Esophagus muscularis mucosa (tissue), 4 donors: Measurements from ENCODE around the gene BBS9. TPM values are rescaled to one million over a fixed set of nuclear protein-coding genes. Genes with fewer than 3 reads are reported as not detected.

Experiments
- DNase-seq: peaks from one replicate; pipeline ENCODE4 v3.0.0-alpha.2; 2017; ENCODE audit errors: extremely low spot score
- H3K27ac ChIP-seq, 4 donors: fragments of 200-600 bp; sonication (generic); replicated peaks in 1 of 4; 1 replicate in 3 of 4; 2 replicates in 1 of 4; pipeline ENCODE4 v1.5.1; 2016 to 2019; ENCODE audit warnings: mild to moderate bottlenecking in 1 of 4
- H3K27me3 ChIP-seq, 4 donors: fragments of 200-600 bp; sonication (generic); one replicate each; pipeline versions ENCODE4 v1.5.1 to v1.6.0; 2016 to 2019
- H3K36me3 ChIP-seq, 4 donors: fragments of 200-600 bp; sonication (generic); one replicate each; pipeline ENCODE4 v1.5.1; 2016 to 2019
- H3K4me1 ChIP-seq, 4 donors: fragments of 200-600 bp; sonication (generic); one replicate each; pipeline ENCODE4 v1.5.1; 2016 to 2019
- H3K4me3 ChIP-seq, 4 donors: fragments of 200-600 bp; sonication (generic); 1 replicate in 2 of 4; 2 replicates in 2 of 4; pipeline ENCODE4 v1.5.1; 2016 to 2019; ENCODE audit warnings: mild to moderate bottlenecking in 4 of 4, moderate library complexity in 1 of 4
- H3K9me3 ChIP-seq, 4 donors: fragments of 200-600 bp; sonication (generic); 1 replicate in 3 of 4; 2 replicates in 1 of 4; pipeline ENCODE4 v1.5.1; 2016 to 2019
- CTCF ChIP-seq, 3 experiments: fragments of 200-600 bp in 2 of 3; fragments of 450-650 bp in 1 of 3; sonication (generic) in 2 of 3; IDR thresholded peaks; one replicate each; pipeline ENCODE4 v1.5.1; 2017 to 2019; ENCODE audit warnings: antibody characterized with exemption in 3 of 3, mild to moderate bottlenecking in 2 of 3, moderate library complexity in 1 of 3
- EP300 ChIP-seq: sonication (generic); formaldehyde crosslinking; IDR thresholded peaks from one replicate; pipeline ENCODE4 v1.6.1; 2017; ENCODE audit warnings: antibody characterized with exemption
- POLR2A ChIP-seq: fragments of 450-650 bp; IDR thresholded peaks from one replicate; pipeline ENCODE4 v1.6.1; 2017; ENCODE audit warnings: antibody characterized with exemption, moderate library complexity, mild to moderate bottlenecking, low read depth
- POLR2AphosphoS5 ChIP-seq, 2 donors: sonication (generic); formaldehyde crosslinking; IDR thresholded peaks; one replicate each; pipeline ENCODE4 v1.6.1; 2017; ENCODE audit warnings: antibody characterized with exemption in 2 of 2
- WGBS: methylation state at CpG from one replicate; pipeline ENCODE4 v1.1.5; 2018; 5-methylcytosine and 5-hydroxymethylcytosine counted together
- intact Hi-C: fragments of 100-400 bp; cut with DNase I; formaldehyde crosslinking; loops from one replicate; pipeline ENCODE4 v1.15.1; 2023
- total RNA-seq, 4 donors: library from RNA; depleted of rRNA; stranded (reverse); fragments of >200 nt; gene quantifications; one replicate each; pipeline versions ENCODE4 v1.1.0 to v1.2.1, GENCODE V29; 2016

The BBS9 gene
- total RNA-seq, 4 donors from 2014 or later: 14.7 to 20.8 (median 16.3) TPM

- Histone ChIP-seq H3K4me3 (no peak overlapping the region), H3K9me3 (peaks cover 0 to 13% (median 4%) of the 10 kb centered on the region in 4 donors), H3K4me1 (no peaks in the 10 kb centered on the region), H3K27ac (no peak overlapping the region), H3K36me3 (no peaks in the 10 kb centered on the region), H3K27me3 (no peaks in the 10 kb centered on the region)
- DNase-seq: no peak
- TF ChIP-seq POLR2A (no peak), CTCF (IDR thresholded peaks at IDR 0.05) (no peak), EP300 (no peak), POLR2AphosphoS5 (IDR thresholded peaks at IDR 0.05) (no peak)
- intact Hi-C loops: no loop called here
Measured at GRCh38 chr7:33624215-33624614, 494.9 kb downstream of the BBS9 start.

- no peak for TF ChIP-seq CTCF (IDR thresholded peaks at IDR 0.05)
- no peak for TF ChIP-seq POLR2A
- no peak for TF ChIP-seq EP300
- no peak for TF ChIP-seq POLR2AphosphoS5 (IDR thresholded peaks at IDR 0.05)
- peaks cover 0 to 3% (median 0%) of the 10 kb centered on the region in 4 donors for H3K4me1 ChIP-seq
- no peaks in the 10 kb centered on the region for H3K27me3 ChIP-seq
- 90% methylated on average over 2 of the region's 2 CpGs for WGBS
- no peak for DNase-seq
- H3K27ac ChIP-seq: no peak overlapping the region
- intact Hi-C loops: no loop called here
- H3K4me3 ChIP-seq: no peak overlapping the region
- H3K36me3 ChIP-seq: no peaks in the 10 kb centered on the region
- peaks cover 0 to 11% (median 3%) of the 10 kb centered on the region in 4 donors for H3K9me3 ChIP-seq
Measured at GRCh38 chr7:33626869-33627268, 497.5 kb downstream of the BBS9 start.

- Histone ChIP-seq H3K27ac (no peak overlapping the region), H3K4me3 (no peak overlapping the region), H3K27me3 (no peaks in the 10 kb centered on the region), H3K9me3 (peaks cover 0 to 11% (median 3%) of the 10 kb centered on the region in 4 donors), H3K36me3 (no peaks in the 10 kb centered on the region), H3K4me1 (peaks cover 0 to 3% (median 0%) of the 10 kb centered on the region in 4 donors)
- no peak for DNase-seq
- intact Hi-C loops: no loop called here
- TF ChIP-seq CTCF (IDR thresholded peaks at IDR 0.05) (no peak), POLR2AphosphoS5 (IDR thresholded peaks at IDR 0.05) (no peak), EP300 (no peak), POLR2A (no peak)
- WGBS: 75% methylated on average over 3 of the region's 3 CpGs
Measured at GRCh38 chr7:33627741-33628140, 498.4 kb downstream of the BBS9 start.

DNA sequence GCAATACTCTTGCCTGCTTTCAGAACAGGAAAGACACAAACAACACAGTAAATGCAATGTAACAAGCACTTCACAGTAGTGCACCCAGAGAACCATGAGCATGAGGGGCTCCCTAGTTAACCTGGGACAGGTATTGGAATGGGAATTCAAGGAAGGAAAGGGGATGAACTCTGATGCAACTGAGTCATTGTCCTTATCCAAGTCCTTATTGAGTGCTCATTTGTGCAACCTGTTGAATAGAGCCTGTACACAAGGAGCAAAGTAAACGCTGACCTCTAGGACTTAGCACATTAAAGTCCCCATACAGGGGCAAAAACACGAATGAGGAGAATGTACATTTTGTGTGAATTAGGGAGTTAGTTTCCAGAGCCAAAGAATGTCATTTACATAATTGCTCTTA lies 499.5 kb downstream of the BBS9 start:
- H3K9me3 ChIP-seq: peaks cover 0 to 11% (median 3%) of the 10 kb centered on the region in 4 donors
- H3K36me3 ChIP-seq: no peaks in the 10 kb centered on the region
- 92% methylated on average over 2 of the region's 2 CpGs for WGBS
- intact Hi-C loops: no loop called here
- peaks cover 0 to 3% (median 0%) of the 10 kb centered on the region in 4 donors for H3K4me1 ChIP-seq
- H3K27ac ChIP-seq: no peak overlapping the region
- no peak overlapping the region for H3K4me3 ChIP-seq
- no peaks in the 10 kb centered on the region for H3K27me3 ChIP-seq
- no peak for TF ChIP-seq POLR2A
- TF ChIP-seq CTCF (IDR thresholded peaks at IDR 0.05): no peak
- no peak for TF ChIP-seq EP300
- no peak for TF ChIP-seq POLR2AphosphoS5 (IDR thresholded peaks at IDR 0.05)
- DNase-seq: no peak

- Histone ChIP-seq H3K27ac (no peak overlapping the region), H3K9me3 (peaks cover 0 to 11% (median 3%) of the 10 kb centered on the region in 4 donors), H3K36me3 (peaks cover 0 to 3% (median 0%) of the 10 kb centered on the region in 4 donors), H3K4me1 (peaks cover 0 to 3% (median 0%) of the 10 kb centered on the region in 4 donors), H3K4me3 (no peak overlapping the region), H3K27me3 (no peaks in the 10 kb centered on the region)
- WGBS: 88% methylated on average over 4 of the region's 4 CpGs
- no peak for TF ChIP-seq CTCF (IDR thresholded peaks at IDR 0.05)
- no peak for TF ChIP-seq EP300
- TF ChIP-seq POLR2A: no peak
- TF ChIP-seq POLR2AphosphoS5 (IDR thresholded peaks at IDR 0.05): no peak
- intact Hi-C loops: no loop called here
- no peak for DNase-seq
Measured at GRCh38 chr7:33630359-33630758, 501.0 kb downstream of the BBS9 start.
